Esophagus mucosa (tissue), 1 donor: ENCODE data around the gene PPP2R2C. TPM values are rescaled to one million over a fixed set of nuclear protein-coding genes. Genes with fewer than 3 reads are reported as not detected.

Experiments
- ATAC-seq: fragments of 200-7000 bp; cut with Tn5 transposase; one replicate; pipeline ENCODE4 v1.9.1; 2020
- total RNA-seq: library from RNA; stranded (reverse); gene quantifications from one replicate; pipeline ENCODE4 v1.2.4, GENCODE V29; 2023
- donor health status: DM: yes; HTN: yes; CAD: no.

Gene PPP2R2C
- total RNA-seq, 1 donor from 2014 or later = 65.7 TPM

GRCh38 chr4:6493658-6494304, 21.4 kb upstream of the PPP2R2C start:
- peak; percentile 93 for ATAC-seq

- ATAC-seq = no peak
Observed at GRCh38 chr4:6492861-6493657, 20.6 kb upstream of the PPP2R2C start.

- no peak for ATAC-seq
Observed at GRCh38 chr4:6492027-6492590, 19.7 kb upstream of the PPP2R2C start.

- ATAC-seq = no peak
Observed at GRCh38 chr4:6491235-6491634, 18.8 kb upstream of the PPP2R2C start.

GRCh38 chr4:6489927-6490326, 17.5 kb upstream of the PPP2R2C start:
- ATAC-seq = no peak

- no peak for ATAC-seq
Observed at GRCh38 chr4:6487466-6487865, 15.1 kb upstream of the PPP2R2C start.

- ATAC-seq = peak; percentile 90
Observed at GRCh38 chr4:6480534-6481088, 8.2 kb upstream of the PPP2R2C start.

GRCh38 chr4:6478546-6479220, 6.3 kb upstream of the PPP2R2C start:
- ATAC-seq = no peak

GRCh38 chr4:6476893-6477292, 4.5 kb upstream of the PPP2R2C start:
- ATAC-seq = no peak

GRCh38 chr4:6475492-6476020, 3.1 kb upstream of the PPP2R2C start:
- ATAC-seq = no peak

- ATAC-seq = no peak
Observed at GRCh38 chr4:6474705-6475457, 2.5 kb upstream of the PPP2R2C start.

- no peak for ATAC-seq
Observed at GRCh38 chr4:6474053-6474568, 1.7 kb upstream of the PPP2R2C start.

- ATAC-seq = peak; percentile 28
Observed at GRCh38 chr4:6473264-6474052, 1.0 kb upstream of the PPP2R2C start.

GRCh38 chr4:6472008-6472386, 417 bp downstream of the PPP2R2C start:
- no peak for ATAC-seq

- ATAC-seq = peak; percentile 3
Observed at GRCh38 chr4:6471307-6472007, 957 bp downstream of the PPP2R2C start.

GRCh38 chr4:6470502-6471306, 1.7 kb downstream of the PPP2R2C start:
- ATAC-seq = peak; percentile 72

GRCh38 chr4:6469898-6470501, 2.4 kb downstream of the PPP2R2C start:
- no peak for ATAC-seq

- no peak for ATAC-seq
Observed at GRCh38 chr4:6469144-6469543, 3.3 kb downstream of the PPP2R2C start.

- ATAC-seq = no peak
Observed at GRCh38 chr4:6468376-6468775, 4.0 kb downstream of the PPP2R2C start.
